Thyroid gland (tissue), 4 donors: ENCODE results near the gene GPR162. TPM values are rescaled to one million over a fixed set of nuclear protein-coding genes. Genes with fewer than 3 reads are reported as not detected.

Source experiments
- DNase-seq, 2 donors: peaks; one replicate each; pipeline ENCODE4 v3.0.0-alpha.2; 2019
- H3K27ac ChIP-seq, 3 donors: fragments of 200-600 bp; sonication (generic); 1 replicate in 2 of 3; 2 replicates in 1 of 3; pipeline ENCODE4 v1.5.1; 2016 to 2019; ENCODE audit warnings: mild to moderate bottlenecking in 1 of 3, moderate library complexity in 1 of 3
- H3K27me3 ChIP-seq: fragments of 200-600 bp; sonication (generic); one replicate; pipeline ENCODE4 v1.5.1; 2019
- H3K36me3 ChIP-seq, 2 donors: fragments of 200-600 bp; sonication (generic); one replicate each; pipeline ENCODE4 v1.5.1; 2016 to 2019
- H3K4me1 ChIP-seq, 2 donors: fragments of 200-600 bp; sonication (generic); one replicate each; pipeline ENCODE4 v1.5.1; 2017 to 2019
- H3K4me3 ChIP-seq, 3 donors: fragments of 200-600 bp; sonication (generic); replicated peaks in 1 of 3; 1 replicate in 2 of 3; 2 replicates in 1 of 3; pipeline ENCODE4 v1.5.1; 2016; ENCODE audit warnings: mild to moderate bottlenecking in 1 of 3
- H3K9me3 ChIP-seq: fragments of 200-600 bp; sonication (generic); one replicate; pipeline ENCODE4 v1.5.1; 2017
- POLR2A ChIP-seq, 2 donors: fragments of 450-650 bp; IDR thresholded peaks; one replicate each; pipeline ENCODE4 v1.6.1; 2017; ENCODE audit warnings: antibody characterized with exemption in 2 of 2, mild to moderate bottlenecking in 2 of 2, moderate library complexity in 1 of 2
- WGBS, 2 donors: methylation state at CpG; one replicate each; pipeline ENCODE4 v1.1.5; 2017; 5-methylcytosine and 5-hydroxymethylcytosine counted together
- intact Hi-C: fragments of 100-400 bp; cut with DNase I; formaldehyde crosslinking; loops from one replicate; pipeline ENCODE4 v1.15.1; 2023
- total RNA-seq, 4 donors: library from RNA; depleted of rRNA; stranded (reverse); fragments of >200 nt; gene quantifications; one replicate each; pipeline ENCODE4 v1.2.3, GENCODE V29; 2016
- TF ChIP-seq, protein P1 (sequence below), 6 experiments: fragments of 200-600 bp in 3 of 6; fragments of 450-650 bp in 3 of 6; sonication (generic) in 3 of 6; IDR thresholded peaks; one replicate each; pipeline ENCODE4 v1.5.1; 2016 to 2019; ENCODE audit warnings: antibody characterized with exemption in 6 of 6, mild to moderate bottlenecking in 2 of 6, inconsistent platforms in 1 of 6, moderate library complexity in 1 of 6

Gene GPR162
- total RNA-seq, 4 donors from 2014 or later, result 0.34 to 1.1 (median 0.56) TPM

DNA sequence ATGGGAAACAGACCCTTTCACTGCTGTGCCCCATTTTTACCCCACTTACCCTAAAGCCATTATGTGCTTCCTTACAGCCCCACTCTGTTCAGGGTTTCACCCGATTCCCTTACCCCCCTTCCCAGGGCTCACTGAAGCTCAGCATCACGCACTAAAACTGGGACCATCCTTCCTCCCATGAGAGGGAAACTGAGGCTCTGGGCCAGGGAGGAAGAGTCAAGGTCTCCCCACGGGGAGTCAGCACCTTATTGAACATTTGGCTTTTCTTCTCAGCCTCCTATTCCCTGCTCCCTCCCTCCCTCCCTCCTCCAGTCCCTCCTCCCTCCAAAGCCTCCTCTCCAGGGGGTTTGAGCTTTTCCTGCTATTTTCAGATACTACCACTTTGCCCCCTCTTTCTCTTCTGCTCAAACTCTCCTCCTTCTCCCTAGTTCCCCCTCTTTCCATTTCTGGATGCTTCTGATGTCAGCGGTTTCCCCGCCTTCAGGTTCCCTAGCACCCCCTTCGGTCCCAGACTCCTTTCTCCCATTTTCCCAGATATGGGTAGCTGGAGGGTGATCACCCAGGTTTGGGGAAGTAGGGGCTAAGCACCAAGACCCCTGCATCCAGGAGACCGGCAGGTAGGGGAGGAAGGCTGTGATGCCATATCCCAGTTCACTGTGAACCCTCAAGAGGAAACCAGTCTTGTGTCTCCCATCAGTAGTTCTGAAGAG, 960 bp downstream of the GPR162 start:
- Histone ChIP-seq H3K27ac (no peak overlapping the region), H3K4me3 (no peak overlapping the region), H3K4me1 (peaks cover 6 to 19% of the 10 kb centered on the region in 2 donors), H3K36me3 (no peaks in the 10 kb centered on the region), H3K9me3 (no peaks in the 10 kb centered on the region), H3K27me3 (no peaks in the 10 kb centered on the region)
- DNase-seq, result no peak
- TF ChIP-seq, protein P1, sequence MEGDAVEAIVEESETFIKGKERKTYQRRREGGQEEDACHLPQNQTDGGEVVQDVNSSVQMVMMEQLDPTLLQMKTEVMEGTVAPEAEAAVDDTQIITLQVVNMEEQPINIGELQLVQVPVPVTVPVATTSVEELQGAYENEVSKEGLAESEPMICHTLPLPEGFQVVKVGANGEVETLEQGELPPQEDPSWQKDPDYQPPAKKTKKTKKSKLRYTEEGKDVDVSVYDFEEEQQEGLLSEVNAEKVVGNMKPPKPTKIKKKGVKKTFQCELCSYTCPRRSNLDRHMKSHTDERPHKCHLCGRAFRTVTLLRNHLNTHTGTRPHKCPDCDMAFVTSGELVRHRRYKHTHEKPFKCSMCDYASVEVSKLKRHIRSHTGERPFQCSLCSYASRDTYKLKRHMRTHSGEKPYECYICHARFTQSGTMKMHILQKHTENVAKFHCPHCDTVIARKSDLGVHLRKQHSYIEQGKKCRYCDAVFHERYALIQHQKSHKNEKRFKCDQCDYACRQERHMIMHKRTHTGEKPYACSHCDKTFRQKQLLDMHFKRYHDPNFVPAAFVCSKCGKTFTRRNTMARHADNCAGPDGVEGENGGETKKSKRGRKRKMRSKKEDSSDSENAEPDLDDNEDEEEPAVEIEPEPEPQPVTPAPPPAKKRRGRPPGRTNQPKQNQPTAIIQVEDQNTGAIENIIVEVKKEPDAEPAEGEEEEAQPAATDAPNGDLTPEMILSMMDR (IDR thresholded peaks at IDR 0.05), result no peak
- TF ChIP-seq POLR2A (IDR thresholded peaks at IDR 0.05), result no peak
- WGBS, 2 donors, result 46 to 47% methylated on average over 7 of the region's 7 CpGs
- intact Hi-C loops, result no loop called here

DNA sequence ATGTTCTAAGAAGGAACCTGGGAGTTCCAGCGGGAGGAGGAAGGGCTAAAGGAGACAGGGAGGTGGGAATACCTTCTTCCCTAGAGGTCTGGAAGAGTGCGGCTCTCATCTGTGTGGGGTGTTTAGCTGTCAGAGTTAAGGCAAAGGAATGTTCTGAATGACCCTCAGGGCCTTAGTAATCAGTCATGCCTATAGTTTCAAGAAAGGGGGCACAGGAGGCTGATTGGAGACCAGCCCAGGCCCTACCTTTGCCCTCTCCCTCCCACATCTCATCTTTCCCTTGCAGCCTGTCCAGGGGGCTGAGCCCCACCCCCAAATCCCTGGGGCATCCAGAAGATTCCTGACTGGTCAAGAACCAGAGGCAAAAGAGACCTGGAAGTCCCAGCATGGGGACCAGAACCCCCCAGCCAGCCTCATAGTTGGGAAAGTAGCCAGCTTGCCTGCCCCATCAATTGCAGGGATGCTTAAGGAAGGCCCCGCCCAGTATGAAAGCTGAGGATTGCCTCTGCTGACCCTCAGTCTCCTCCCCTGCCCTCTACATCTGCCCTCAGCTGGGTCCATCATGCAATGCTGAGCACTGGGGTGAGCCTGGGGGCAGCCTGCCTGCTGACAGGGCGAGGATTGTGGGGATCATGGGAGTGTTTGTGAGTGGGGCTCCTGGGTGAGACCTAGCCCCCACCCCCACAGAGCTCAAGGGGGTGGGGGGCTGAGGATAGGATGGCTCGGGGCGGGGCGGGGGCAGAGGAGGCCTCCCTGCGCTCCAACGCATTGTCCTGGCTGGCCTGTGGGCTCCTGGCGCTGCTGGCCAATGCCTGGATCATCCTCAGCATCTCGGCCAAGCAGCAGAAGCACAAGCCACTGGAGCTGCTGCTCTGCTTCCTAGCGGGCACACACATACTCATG, 1.8 kb downstream of the GPR162 start:
- intact Hi-C loops, result no loop called here
- Histone ChIP-seq H3K27me3 (no peaks in the 10 kb centered on the region), H3K4me1 (peaks cover 8 to 24% of the 10 kb centered on the region in 2 donors), H3K36me3 (no peaks in the 10 kb centered on the region), H3K27ac (no peak overlapping the region), H3K4me3 (no peak overlapping the region), H3K9me3 (no peaks in the 10 kb centered on the region)
- TF ChIP-seq, protein P1 (IDR thresholded peaks at IDR 0.05), result no peak
- TF ChIP-seq POLR2A (IDR thresholded peaks at IDR 0.05), result no peak
- WGBS, 2 donors, result 62 to 68% methylated on average over 7 to 10 of the region's 12 CpGs
- no peak for DNase-seq

DNA sequence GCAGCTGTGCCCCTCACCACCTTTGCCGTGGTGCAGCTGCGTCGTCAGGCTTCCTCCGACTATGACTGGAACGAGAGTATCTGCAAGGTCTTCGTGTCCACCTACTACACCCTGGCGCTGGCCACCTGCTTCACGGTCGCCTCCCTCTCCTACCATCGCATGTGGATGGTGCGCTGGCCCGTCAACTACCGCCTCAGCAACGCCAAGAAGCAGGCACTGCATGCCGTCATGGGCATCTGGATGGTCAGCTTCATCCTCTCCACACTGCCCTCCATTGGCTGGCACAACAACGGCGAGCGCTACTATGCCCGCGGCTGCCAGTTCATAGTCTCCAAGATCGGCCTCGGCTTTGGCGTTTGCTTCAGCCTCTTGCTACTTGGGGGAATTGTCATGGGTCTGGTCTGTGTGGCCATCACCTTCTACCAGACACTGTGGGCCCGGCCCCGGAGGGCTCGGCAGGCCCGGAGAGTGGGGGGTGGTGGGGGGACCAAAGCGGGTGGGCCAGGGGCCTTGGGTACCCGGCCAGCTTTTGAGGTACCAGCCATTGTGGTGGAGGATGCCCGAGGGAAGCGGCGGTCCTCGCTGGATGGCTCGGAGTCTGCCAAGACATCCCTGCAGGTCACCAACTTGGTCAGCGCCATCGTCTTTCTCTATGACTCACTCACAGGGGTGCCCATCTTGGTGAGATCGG, 2.6 kb downstream of the GPR162 start:
- DNase-seq, result no peak
- TF ChIP-seq POLR2A (IDR thresholded peaks at IDR 0.05), result no peak
- TF ChIP-seq, protein P1 (IDR thresholded peaks at IDR 0.05), result no peak
- intact Hi-C loops, result no loop called here
- Histone ChIP-seq H3K36me3 (no peaks in the 10 kb centered on the region), H3K27me3 (no peaks in the 10 kb centered on the region), H3K27ac (no peak overlapping the region), H3K9me3 (no peaks in the 10 kb centered on the region), H3K4me1 (peaks cover 8 to 24% of the 10 kb centered on the region in 2 donors), H3K4me3 (no peak overlapping the region)
- WGBS, 2 donors, result 77 to 91% methylated on average over 22 to 32 of the region's 37 CpGs

DNA sequence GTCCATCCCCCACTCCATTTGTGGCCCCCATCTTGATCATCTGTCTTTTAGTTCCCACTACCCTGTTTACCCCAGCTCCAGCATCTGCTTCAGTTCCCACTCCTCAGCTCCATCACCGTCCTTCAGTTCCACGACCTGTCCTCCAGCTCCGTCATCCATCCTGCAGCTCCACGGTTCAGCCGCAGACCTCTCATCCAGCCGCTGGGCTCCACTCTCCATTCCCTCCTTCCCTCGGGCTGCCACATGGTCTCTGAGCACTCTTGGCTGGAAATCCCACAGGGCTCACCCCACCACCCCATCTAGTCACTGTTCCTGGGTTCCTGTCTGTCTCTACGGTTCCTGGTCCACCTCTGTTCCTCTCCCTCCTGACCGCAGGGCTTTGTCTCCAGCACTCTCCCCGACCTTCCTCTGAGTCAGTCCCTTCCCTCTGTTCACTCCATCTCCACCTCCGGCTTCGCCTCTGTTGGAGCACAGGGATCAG, 3.3 kb downstream of the GPR162 start:
- H3K27me3 ChIP-seq, result no peaks in the 10 kb centered on the region
- no peak for TF ChIP-seq POLR2A (IDR thresholded peaks at IDR 0.05)
- TF ChIP-seq, protein P1 (IDR thresholded peaks at IDR 0.05), result no peak
- H3K4me1 ChIP-seq, result peaks cover 8 to 24% of the 10 kb centered on the region in 2 donors
- intact Hi-C loops, result no loop called here
- no peak overlapping the region for H3K27ac ChIP-seq
- no peak overlapping the region for H3K4me3 ChIP-seq
- DNase-seq, result no peak
- no peaks in the 10 kb centered on the region for H3K36me3 ChIP-seq
- no peaks in the 10 kb centered on the region for H3K9me3 ChIP-seq
- WGBS, 2 donors, result 49 to 54% methylated on average over 12 of the region's 12 CpGs
